NCI-H82 treated with DMSO at 0.1 percent for 48 hours (cell line): ENCODE data around the gene JADE3.

ENCODE experiments used
- DNase-seq: peaks from one replicate; lab custom pipeline; 2025; ENCODE audit not compliant: unreplicated experiment; lab: John Stamatoyannopoulos, UW

JADE3 gene

GRCh38 chrX:46912098-46912602 is at the start of gene JADE3:
Gene JADE3 (plus strand): TSS chrX:46912421. CDS start chrX:46984895, 72,474 bp downstream.
- DNase-seq: peak; percentile 60

GRCh38 chrX:46863072-46863471 is 49.1 kb upstream of the JADE3 start:
- no peak for DNase-seq

GRCh38 chrX:46864606-46865005 is 47.6 kb upstream of the JADE3 start:
- DNase-seq: no peak

GRCh38 chrX:46865281-46865680 is 46.9 kb upstream of the JADE3 start:
- DNase-seq: no peak

GRCh38 chrX:46866726-46867125 is 45.5 kb upstream of the JADE3 start:
- DNase-seq: no peak

- no peak for DNase-seq
Measured at GRCh38 chrX:46873746-46874145, 38.5 kb upstream of the JADE3 start.

GRCh38 chrX:46876901-46877300 is 35.3 kb upstream of the JADE3 start:
- no peak for DNase-seq

GRCh38 chrX:46882266-46882665 is 30.0 kb upstream of the JADE3 start:
- DNase-seq: peak; percentile 21

GRCh38 chrX:46884799-46885198 is 27.4 kb upstream of the JADE3 start:
- DNase-seq: no peak

- no peak for DNase-seq
Measured at GRCh38 chrX:46898207-46898606, 14.0 kb upstream of the JADE3 start.

- DNase-seq: peak; percentile 84
Measured at GRCh38 chrX:46903458-46904242, 8.6 kb upstream of the JADE3 start.

GRCh38 chrX:46904626-46905025 is 7.6 kb upstream of the JADE3 start:
- no peak for DNase-seq

- DNase-seq: no peak
Measured at GRCh38 chrX:46910415-46910814, 1.8 kb upstream of the JADE3 start.

GRCh38 chrX:46912603-46913491 is 626 bp downstream of the JADE3 start:
- no peak for DNase-seq

- no peak for DNase-seq
Measured at GRCh38 chrX:46913667-46914066, 1.4 kb downstream of the JADE3 start.

- no peak for DNase-seq
Measured at GRCh38 chrX:46916273-46916672, 4.1 kb downstream of the JADE3 start.

- DNase-seq: no peak
Measured at GRCh38 chrX:46917622-46918021, 5.4 kb downstream of the JADE3 start.

- DNase-seq: no peak
Measured at GRCh38 chrX:46918434-46918833, 6.2 kb downstream of the JADE3 start.

- no peak for DNase-seq
Measured at GRCh38 chrX:46920235-46920634, 8.0 kb downstream of the JADE3 start.

GRCh38 chrX:46922611-46923010 is 10.4 kb downstream of the JADE3 start:
- no peak for DNase-seq

GRCh38 chrX:46927718-46928117 is 15.5 kb downstream of the JADE3 start:
- DNase-seq: no peak
